Large intestine (tissue), 3 donors: Measurements from ENCODE around the gene UST. TPM values are rescaled to one million over a fixed set of nuclear protein-coding genes. Genes with fewer than 3 reads are reported as not detected.
"Not testable (repeated sequence)": the region's sequence is repeated elsewhere in the genome, so short reads cannot be mapped to it uniquely, and the experiment has no call there.

Source experiments
- DNase-seq, 2 donors: peaks; one replicate each; pipeline versions ENCODE4 v3.0.0 to v3.0.0-alpha.2; 2013
- H3K27ac ChIP-seq: one replicate; pipeline ENCODE4 v1.5.1; 2013; ENCODE audit warnings: low read length
- H3K27me3 ChIP-seq: 2 replicates; pipeline ENCODE4 v1.6.1; 2013; ENCODE audit warnings: low read length; ENCODE audit not compliant: control insufficient read depth, insufficient read depth
- H3K36me3 ChIP-seq: 2 replicates; pipeline ENCODE4 v1.6.1; 2013; ENCODE audit warnings: low read length; ENCODE audit not compliant: control insufficient read depth, insufficient read depth
- H3K4me1 ChIP-seq: one replicate; pipeline ENCODE4 v1.6.1; 2013; ENCODE audit warnings: low read length; ENCODE audit not compliant: control insufficient read depth, insufficient read depth
- H3K4me3 ChIP-seq: one replicate; pipeline ENCODE4 v1.5.1; 2013; ENCODE audit warnings: low read length
- H3K9me3 ChIP-seq: one replicate; pipeline ENCODE4 v1.6.1; 2013; ENCODE audit warnings: mild to moderate bottlenecking, low read depth, low read length, moderate library complexity; ENCODE audit not compliant: control insufficient read depth
- WGBS: methylation state at CpG from one replicate; pipeline ENCODE4 v1.1.5; 2013; ENCODE audit warnings: low lambda C conversion rate; ENCODE audit not compliant: insufficient coverage; 5-methylcytosine and 5-hydroxymethylcytosine counted together
- polyA plus RNA-seq: library from polyadenylated mRNA; unstranded; fragments of 120-200 nt; gene quantifications from one replicate; pipeline ENCODE4 v1.2.1, GENCODE V29; 2013

The UST gene
- polyA plus RNA-seq, 1 donor: 2.9 TPM

DNA sequence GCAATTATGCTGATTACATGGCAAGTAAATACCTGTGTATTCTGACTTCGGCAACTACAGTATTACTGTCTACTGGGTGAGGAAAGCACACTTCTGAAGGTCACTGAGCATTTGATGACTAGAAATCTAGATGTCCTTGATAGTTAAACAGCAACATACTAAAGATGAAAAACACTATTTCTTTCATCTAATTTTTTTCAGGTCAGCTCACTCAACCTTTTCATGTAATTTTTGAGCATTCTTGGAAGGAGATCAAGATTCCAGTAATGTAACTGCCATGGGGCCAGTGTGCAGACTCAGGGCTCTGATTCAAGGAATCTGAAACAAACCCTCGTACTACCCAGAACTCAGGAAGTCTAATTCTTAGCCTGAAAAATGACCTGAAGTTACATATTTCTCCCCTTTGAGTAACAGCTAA lies 348.1 kb downstream of the UST start:
- Histone ChIP-seq H3K36me3 (no peaks in the 10 kb centered on the region), H3K9me3 (peaks cover 4% of the 10 kb centered on the region), H3K4me3 (no peak overlapping the region), H3K4me1 (no peaks in the 10 kb centered on the region), H3K27ac (no peak overlapping the region), H3K27me3 (no peaks in the 10 kb centered on the region)
- no CpG with 5 or more reads among the region's 2 CpGs for WGBS
- DNase-seq: no peak

- H3K27ac ChIP-seq: no peak overlapping the region
- no peaks in the 10 kb centered on the region for H3K27me3 ChIP-seq
- no peak for DNase-seq
- WGBS: no CpG with 5 or more reads among the region's 1 CpG
- H3K4me3 ChIP-seq: no peak overlapping the region
- no peaks in the 10 kb centered on the region for H3K36me3 ChIP-seq
- no peaks in the 10 kb centered on the region for H3K4me1 ChIP-seq
- peaks cover 4% of the 10 kb centered on the region for H3K9me3 ChIP-seq
Measured at GRCh38 chr6:149095842-149096241, 349.0 kb downstream of the UST start.

GRCh38 chr6:149097794-149098193 lies 351.0 kb downstream of the UST start:
- WGBS: no CpG with 5 or more reads among the region's 2 CpGs

GRCh38 chr6:149098700-149099276 lies 352.0 kb downstream of the UST start:
- no peaks in the 10 kb centered on the region for H3K36me3 ChIP-seq
- DNase-seq: no peak
- H3K27me3 ChIP-seq: no peaks in the 10 kb centered on the region
- no peaks in the 10 kb centered on the region for H3K4me1 ChIP-seq
- H3K4me3 ChIP-seq: no peak overlapping the region
- peaks cover 4% of the 10 kb centered on the region for H3K9me3 ChIP-seq
- no peak overlapping the region for H3K27ac ChIP-seq
- WGBS: 92% methylated on average over 4 of the region's 4 CpGs

More at GRCh38 chr6:149097794-149098193, 351.0 kb downstream of the UST start:
- no peak for DNase-seq
- Histone ChIP-seq H3K9me3 (peaks cover 4% of the 10 kb centered on the region), H3K27me3 (no peaks in the 10 kb centered on the region), H3K36me3 (no peaks in the 10 kb centered on the region), H3K4me1 (no peaks in the 10 kb centered on the region), H3K4me3 (no peak overlapping the region), H3K27ac (no peak overlapping the region)

DNA sequence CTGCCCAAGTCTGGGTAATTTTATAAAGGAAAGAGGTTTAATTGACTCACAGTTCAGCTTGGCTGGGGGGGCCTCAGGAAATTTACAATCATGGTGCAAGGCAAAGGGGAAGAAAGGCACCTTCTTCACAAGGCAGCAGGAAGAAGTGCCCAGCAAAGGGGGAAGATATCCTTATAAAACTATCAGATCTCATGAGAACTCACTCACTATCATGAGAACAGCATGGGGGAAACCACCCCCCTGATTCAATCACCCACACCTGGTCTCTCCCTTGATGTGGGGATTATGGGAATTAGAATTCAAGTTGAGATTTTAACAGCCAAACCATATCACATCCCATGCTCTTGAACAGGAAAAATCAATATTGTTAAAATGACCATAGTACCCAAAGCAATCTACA lies 355.5 kb downstream of the UST start:
- DNase-seq: no peak
- Histone ChIP-seq H3K9me3 (peaks cover 4% of the 10 kb centered on the region), H3K27ac (no peak overlapping the region)

GRCh38 chr6:149103950-149104349 lies 357.1 kb downstream of the UST start:
- not testable (repeated sequence) for H3K27me3 ChIP-seq, DNase-seq, H3K4me3 ChIP-seq, H3K36me3 ChIP-seq, H3K9me3 ChIP-seq, H3K4me1 ChIP-seq, H3K27ac ChIP-seq
- no CpG with 5 or more reads among the region's 3 CpGs for WGBS

More for the DNA sequence above, 355.5 kb downstream of the UST start:
- Histone ChIP-seq H3K4me3 (no peak overlapping the region), H3K27me3 (no peaks in the 10 kb centered on the region), H3K36me3 (no peaks in the 10 kb centered on the region), H3K4me1 (no peaks in the 10 kb centered on the region)

GRCh38 chr6:149107520-149107919 lies 360.7 kb downstream of the UST start:
- 40% methylated on average over 1 of the region's 5 CpGs for WGBS
- H3K9me3 ChIP-seq: no peaks in the 10 kb centered on the region
- no peaks in the 10 kb centered on the region for H3K4me1 ChIP-seq
- DNase-seq: no peak
- H3K4me3 ChIP-seq: no peak overlapping the region
- H3K27me3 ChIP-seq: no peaks in the 10 kb centered on the region
- no peaks in the 10 kb centered on the region for H3K36me3 ChIP-seq
- no peak overlapping the region for H3K27ac ChIP-seq

DNA sequence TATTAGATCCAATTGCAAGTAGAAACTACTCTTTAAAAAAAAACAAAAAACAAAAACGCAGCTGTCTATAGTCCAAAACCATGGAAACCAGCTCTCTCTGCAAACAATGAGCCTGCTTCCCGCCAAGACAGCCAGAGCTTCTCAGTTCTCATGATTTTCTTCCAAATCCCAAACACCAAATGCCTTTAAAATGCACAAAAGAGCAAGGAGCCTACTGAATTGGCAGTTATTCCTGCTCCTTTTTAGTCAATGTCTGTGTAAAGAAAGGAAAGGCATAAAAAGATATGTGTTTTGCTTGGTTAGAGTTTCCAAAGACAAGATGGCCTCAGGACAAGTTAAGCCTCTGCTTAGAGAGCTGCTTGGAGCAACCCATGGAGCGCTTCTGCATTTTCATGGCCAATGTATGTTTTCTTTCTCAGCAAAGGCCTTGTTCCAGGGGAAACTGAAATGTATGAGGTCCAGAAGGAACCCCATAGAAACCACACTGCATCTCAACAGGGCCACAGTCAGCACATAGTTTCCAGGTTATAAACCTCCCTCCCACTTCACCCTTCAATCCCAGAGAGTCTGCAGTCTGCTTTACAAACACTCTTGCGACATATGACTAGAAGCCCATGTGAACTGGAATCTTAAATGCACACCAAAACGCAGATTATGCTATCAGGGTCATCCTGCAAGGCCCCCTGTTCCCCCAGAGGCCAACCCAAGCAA lies 361.4 kb downstream of the UST start:
- Histone ChIP-seq H3K4me1 (no peaks in the 10 kb centered on the region), H3K4me3 (no peak overlapping the region), H3K27ac (no peak overlapping the region), H3K27me3 (no peaks in the 10 kb centered on the region), H3K36me3 (no peaks in the 10 kb centered on the region), H3K9me3 (no peaks in the 10 kb centered on the region)
- WGBS: no CpG with 5 or more reads among the region's 5 CpGs
- peak in 1 of 2 donors; percentile 14 for DNase-seq

- Histone ChIP-seq H3K9me3 (no peaks in the 10 kb centered on the region), H3K27ac (no peak overlapping the region), H3K36me3 (no peaks in the 10 kb centered on the region), H3K27me3 (no peaks in the 10 kb centered on the region), H3K4me3 (no peak overlapping the region), H3K4me1 (no peaks in the 10 kb centered on the region)
- DNase-seq: no peak
- WGBS: no CpG with 5 or more reads among the region's 3 CpGs
Measured at GRCh38 chr6:149108749-149109100, 361.9 kb downstream of the UST start.

GRCh38 chr6:149109397-149110070 lies 362.7 kb downstream of the UST start:
- Histone ChIP-seq H3K27ac (no peak overlapping the region), H3K4me3 (no peak overlapping the region), H3K36me3 (no peaks in the 10 kb centered on the region), H3K9me3 (no peaks in the 10 kb centered on the region), H3K27me3 (no peaks in the 10 kb centered on the region), H3K4me1 (no peaks in the 10 kb centered on the region)
- 100% methylated on average over 2 of the region's 5 CpGs for WGBS
- DNase-seq: no peak
